Endothelial cell of umbilical vein (primary cell): ENCODE results near the gene SCFD1. TPM values are rescaled to one million over a fixed set of nuclear protein-coding genes. Genes with fewer than 3 reads are reported as not detected.

Experiments used
- BruUV-seq: library from RNA; stranded (reverse); fragments of 400-500 nt; replicated peaks from 2 replicates; lab custom pipeline; 2021; lab: Mats Ljungman, UMichigan
- CTCF ChIA-PET: fragments of 300-600, 350-600 bp; sonication (Branson Sonifier 250); formaldehyde crosslinking; loops from one replicate; lab custom pipeline; 2021; ENCODE audit warnings: antibody characterized with exemption, inconsistent platforms; lab: Charles Lee
- POLR2A ChIA-PET: fragments of 300-600, 350-600 bp; sonication (Branson Sonifier 250); formaldehyde crosslinking; loops from one replicate; lab custom pipeline; 2021; ENCODE audit warnings: antibody characterized with exemption, inconsistent platforms; lab: Charles Lee
- DNase-seq: peaks from one replicate; pipeline ENCODE4 v3.0.0-alpha.2; 2011; ENCODE audit warnings: low read depth, low spot score
- FAIRE-seq: peaks from 2 replicates; lab custom pipeline; 2011; peaks lifted over from hg19 to GRCh38; lab: Jason Lieb, UNC
- H2AFZ ChIP-seq: 2 replicates; pipeline ENCODE4 v1.6.0; 2012; ENCODE audit warnings: low read depth, low read length, control low read depth, inconsistent platforms
- H3K27ac ChIP-seq: 2 replicates; pipeline ENCODE4 v1.5.1; 2011; ENCODE audit warnings: low read depth, mild to moderate bottlenecking, control low read depth, low read length, moderate library complexity; ENCODE audit not compliant: insufficient read depth
- H3K27me3 ChIP-seq, 2 experiments: 2 replicates each; pipeline versions ENCODE4 v1.6.0 to v1.6.1; 2011; ENCODE audit warnings: low read length in 2 of 2, mixed read lengths in 1 of 2; ENCODE audit not compliant: control insufficient read depth in 2 of 2, insufficient read depth in 2 of 2
- H3K36me3 ChIP-seq, 2 experiments: 2 replicates in 1 of 2; 3 replicates in 1 of 2; pipeline ENCODE4 v1.5.1; 2011; ENCODE audit warnings: low read length in 2 of 2, mild to moderate bottlenecking in 1 of 2, moderate library complexity in 1 of 2; ENCODE audit not compliant: control insufficient read depth in 2 of 2, insufficient read depth in 2 of 2; ENCODE audit errors: extremely low read depth in 1 of 2
- H3K4me1 ChIP-seq: 3 replicates; pipeline ENCODE4 v1.5.1; 2011; ENCODE audit warnings: mild to moderate bottlenecking, low read length; ENCODE audit not compliant: control insufficient read depth, insufficient read depth; ENCODE audit errors: extremely low read depth
- H3K4me2 ChIP-seq: 2 replicates; pipeline ENCODE4 v1.6.1; 2011; ENCODE audit warnings: low read length, control low read depth, mixed read lengths; ENCODE audit not compliant: insufficient read depth
- H3K4me3 ChIP-seq, 3 experiments: fragments of 200-600 bp in 1 of 3; sonication (generic), shearing (Covaris generic) in 1 of 3; replicated peaks in 1 of 3; 2 replicates each; pipeline ENCODE4 v1.5.1; 2011 to 2016; ENCODE audit warnings: control low read depth in 3 of 3, low read length in 3 of 3, mild to moderate bottlenecking in 2 of 3, inconsistent platforms in 1 of 3, low read depth in 1 of 3, moderate library complexity in 1 of 3; ENCODE audit not compliant: insufficient read depth in 1 of 3
- H3K79me2 ChIP-seq: 2 replicates; pipeline ENCODE4 v1.6.0; 2012; ENCODE audit warnings: low read length, inconsistent platforms; ENCODE audit not compliant: control insufficient read depth, insufficient read depth
- H3K9ac ChIP-seq: replicated peaks from 2 replicates; pipeline ENCODE3; 2011; ENCODE audit warnings: low read length, control low read depth; ENCODE audit not compliant: insufficient read depth; ENCODE audit errors: extremely low read depth
- H3K9me1 ChIP-seq: replicated peaks from 3 replicates; pipeline ENCODE4 v1.6.0; 2011; ENCODE audit warnings: mild to moderate bottlenecking, low read length; ENCODE audit not compliant: control insufficient read depth, insufficient read depth; ENCODE audit errors: extremely low read depth
- H3K9me3 ChIP-seq: replicated peaks from 2 replicates; pipeline ENCODE4 v1.5.1; 2012; ENCODE audit warnings: low read length, inconsistent platforms; ENCODE audit not compliant: control insufficient read depth, insufficient read depth
- H4K20me1 ChIP-seq: replicated peaks from 2 replicates; pipeline ENCODE3; 2011; ENCODE audit warnings: mild to moderate bottlenecking, low read length; ENCODE audit not compliant: control insufficient read depth, insufficient read depth; ENCODE audit errors: extremely low read depth
- CTCF ChIP-seq, 2 donors: IDR thresholded peaks; 1 replicate in 1 of 2; 2 replicates in 1 of 2; pipeline ENCODE4 v1.5.1; 2011; ENCODE audit warnings: low read length in 2 of 2, mild to moderate bottlenecking in 2 of 2, moderate library complexity in 2 of 2, control low read depth in 1 of 2, inconsistent platforms in 1 of 2, low read depth in 1 of 2; ENCODE audit not compliant: insufficient read depth in 1 of 2; ENCODE audit errors: extremely low read depth in 1 of 2
- EZH2 ChIP-seq: IDR thresholded peaks from 2 replicates; pipeline ENCODE4 v1.6.1; 2012; ENCODE audit warnings: borderline replicate concordance, low read depth, mild to moderate bottlenecking, moderate library complexity, low read length, inconsistent platforms; ENCODE audit not compliant: severe bottlenecking
- FOS ChIP-seq: IDR thresholded peaks from 2 replicates; pipeline ENCODE4 v1.6.1; 2011; ENCODE audit warnings: mild to moderate bottlenecking, low read length, moderate library complexity, borderline replicate concordance; ENCODE audit not compliant: insufficient read depth
- GATA2 ChIP-seq: IDR thresholded peaks from 2 replicates; pipeline ENCODE4 v1.7.0; 2011; ENCODE audit warnings: low read depth, mild to moderate bottlenecking, moderate library complexity, mixed read lengths, low read length; ENCODE audit not compliant: insufficient read length, insufficient read depth
- JUN ChIP-seq: IDR thresholded peaks from 2 replicates; pipeline ENCODE4 v1.6.1; 2011; ENCODE audit warnings: borderline replicate concordance, low read depth; ENCODE audit not compliant: insufficient read length, insufficient read depth
- MAX ChIP-seq: IDR thresholded peaks from 2 replicates; pipeline ENCODE4 v1.6.1; 2011; ENCODE audit not compliant: insufficient read depth, insufficient read length
- MYC ChIP-seq: IDR thresholded peaks from one replicate; pipeline ENCODE4 v1.6.1; 2011; ENCODE audit warnings: mild to moderate bottlenecking, low read depth, low read length
- POLR2A ChIP-seq: IDR thresholded peaks from 2 replicates; pipeline ENCODE4 v1.6.1; 2012; ENCODE audit warnings: low read depth, mild to moderate bottlenecking, control low read depth, low read length
- POLR2AphosphoS5 ChIP-seq: IDR thresholded peaks from 2 replicates; pipeline ENCODE4 v1.6.1; 2012; ENCODE audit warnings: low read depth, mild to moderate bottlenecking, control low read depth, low read length, moderate library complexity; ENCODE audit not compliant: insufficient read depth
- dilution Hi-C: fragments of 300-500 bp; cut with MboI; formaldehyde crosslinking; loops from one replicate; pipeline ENCODE4 v1.15.0; 2019; ENCODE audit warnings: low sequenced_read_pairs; ENCODE audit not compliant: extremely low pct_ligation_motif_present
- intact Hi-C: fragments of 100-400 bp; cut with micrococcal nuclease; formaldehyde crosslinking; loops from one replicate; pipeline ENCODE4 v1.10.0; 2022
- polyA plus RNA-seq, 4 experiments: library from polyadenylated mRNA; depleted of rRNA in 3 of 4; stranded (reverse) in 3 of 4; unstranded in 1 of 4; fragments of >200 nt; gene quantifications; 2 replicates each; pipeline versions ENCODE4 v1.2.1 to v1.2.3, GENCODE V29; 2011 to 2012; ENCODE audit warnings: missing spikeins in 1 of 4
- total RNA-seq: library from RNA; stranded (reverse); gene quantifications from 2 replicates; pipeline ENCODE4 v1.2.3, GENCODE V29; 2021

The SCFD1 gene
- total and polyA plus RNA-seq, 2 donors (not counting 3 experiments of a cell fraction or from before 2014, with no cell fraction given), result 21.3 to 59.9 TPM

GRCh38 chr14:30597504-30597903 is 24.6 kb upstream of the SCFD1 start:
- TF ChIP-seq POLR2AphosphoS5 (no peak), EZH2 (no peak), JUN (no peak), FOS (no peak), CTCF (IDR thresholded peaks at IDR 0.05; ENCODE audit: extremely low read depth in 1 of 2, insufficient read depth in 1 of 2, low read depth in 1 of 2, low read length in 2 of 2) (no peak), POLR2A (no peak), MAX (no peak), GATA2 (no peak), MYC (no peak)
- CTCF ChIA-PET, result no interaction called here
- intact Hi-C loops (no loop called here), dilution Hi-C loops (no loop called here)
- no peak overlapping the region for H3K4me2 ChIP-seq
- H3K4me1 ChIP-seq, result no peaks in the 10 kb centered on the region
- FAIRE-seq (no peak), DNase-seq (no peak)
- H3K4me3 ChIP-seq, result no peak overlapping the region
- H3K79me2 ChIP-seq, result peaks cover 14% of the 10 kb centered on the region
- H3K9me1 ChIP-seq, result no peaks in the 10 kb centered on the region
- POLR2A ChIA-PET, result no interaction called here
- H4K20me1 ChIP-seq, result no peaks in the 10 kb centered on the region
- no peak overlapping the region for H3K9ac ChIP-seq
- H2AFZ ChIP-seq, result no peak overlapping the region
- peaks cover 2% of the 10 kb centered on the region in 2 experiments for H3K36me3 ChIP-seq
- no TSS peak for BruUV-seq
- no peaks in the 10 kb centered on the region for H3K9me3 ChIP-seq
- H3K27me3 ChIP-seq, result no peaks in the 10 kb centered on the region
- H3K27ac ChIP-seq, result no peak overlapping the region
